GM12878 (cell line): ENCODE results near the gene SLC25A36. TPM values are rescaled to one million over a fixed set of nuclear protein-coding genes. Genes with fewer than 3 reads are reported as not detected.

Source experiments
- ATAC-seq: fragments of 200-7000 bp; cut with Tn5 transposase; 3 replicates; pipeline ENCODE4 v1.9.1; 2020; ENCODE audit warnings: mild to moderate bottlenecking, moderate library complexity
- BruUV-seq: library from RNA; stranded (reverse); fragments of 400-500 nt; replicated peaks from 2 replicates; lab custom pipeline; 2021; lab: Mats Ljungman, UMichigan
- CTCF ChIA-PET: fragments of 300-600 bp; sonication (Branson Sonifier 250); formaldehyde crosslinking; extraction: SDS; loops from one replicate; lab custom pipeline; 2021; ENCODE audit warnings: inconsistent platforms; lab: Yijun Ruan, JAX
- POLR2A ChIA-PET: fragments of 350-600 bp; formaldehyde crosslinking; extraction: SDS; loops from one replicate; lab custom pipeline; 2021; ENCODE audit warnings: inconsistent platforms; lab: Charles Lee
- RAD21 ChIA-PET: fragments of 300-600 bp; sonication (Branson Sonifier 250); formaldehyde crosslinking; loops from one replicate; lab custom pipeline; 2023; ENCODE audit warnings: antibody characterized with exemption; ENCODE audit not compliant: unreplicated experiment; lab: Charles Lee
- SMC1A ChIA-PET: fragments of 300-600 bp; sonication (Branson Sonifier 250); formaldehyde crosslinking; loops from one replicate; lab custom pipeline; 2023; ENCODE audit not compliant: unreplicated experiment, uncharacterized antibody; lab: Charles Lee
- DNase-seq: peaks from one replicate; pipeline ENCODE4 v3.0.0-alpha.2; 2011; ENCODE audit warnings: low read depth, low spot score
- FAIRE-seq: peaks from 3 replicates; lab custom pipeline; 2011; peaks lifted over from hg19 to GRCh38; lab: Jason Lieb, UNC
- H2AFZ ChIP-seq: 2 replicates; pipeline ENCODE4 v1.6.0; 2011; ENCODE audit warnings: low read depth, low read length, control low read depth; ENCODE audit not compliant: control insufficient read depth
- H3K27ac ChIP-seq: 2 replicates; pipeline ENCODE4 v1.5.1; 2011; ENCODE audit warnings: control low read depth; ENCODE audit not compliant: control insufficient read depth, insufficient read depth
- H3K27me3 ChIP-seq, 2 experiments: replicated peaks in 1 of 2; 2 replicates each; pipeline versions ENCODE4 v1.6.0 to v1.6.1; 2011; ENCODE audit warnings: low read length in 1 of 2; ENCODE audit not compliant: control insufficient read depth in 2 of 2, insufficient read depth in 2 of 2
- H3K36me3 ChIP-seq, 2 experiments: 2 replicates each; pipeline ENCODE4 v1.5.1; 2011; ENCODE audit warnings: low read length in 1 of 2; ENCODE audit not compliant: control insufficient read depth in 2 of 2, insufficient read depth in 2 of 2
- H3K4me1 ChIP-seq: 2 replicates; pipeline ENCODE4 v1.6.1; 2011; ENCODE audit warnings: mild to moderate bottlenecking, low read length, moderate library complexity, mixed read lengths; ENCODE audit not compliant: control insufficient read depth, insufficient read depth
- H3K4me2 ChIP-seq: 2 replicates; pipeline ENCODE4 v1.6.0; 2011; ENCODE audit warnings: control low read depth; ENCODE audit not compliant: control insufficient read depth, insufficient read depth
- H3K4me3 ChIP-seq: fragments of 200-600 bp; sonication (generic); 2 replicates; pipeline ENCODE4 v1.5.1; 2016
- H3K79me2 ChIP-seq: 2 replicates; pipeline ENCODE4 v1.6.0; 2011; ENCODE audit warnings: low read length; ENCODE audit not compliant: control insufficient read depth, insufficient read depth
- H3K9ac ChIP-seq: 2 replicates; pipeline ENCODE4 v1.8.0; 2011; ENCODE audit warnings: low read length, control low read depth, mixed read lengths; ENCODE audit not compliant: control insufficient read depth, insufficient read depth
- H3K9me3 ChIP-seq: replicated peaks from 3 replicates; pipeline ENCODE4 v1.5.1; 2011; ENCODE audit warnings: mild to moderate bottlenecking, low read length; ENCODE audit not compliant: control insufficient read depth, insufficient read depth
- H4K20me1 ChIP-seq: 2 replicates; pipeline ENCODE4 v1.6.0; 2011; ENCODE audit not compliant: control insufficient read depth, insufficient read depth
- BCL11A ChIP-seq: IDR thresholded peaks from 2 replicates; pipeline ENCODE4 v1.6.1; 2011; ENCODE audit warnings: low read depth, low read length
- BHLHE40 ChIP-seq, 2 experiments: fragments of 450-650 bp in 1 of 2; IDR thresholded peaks; 2 replicates each; pipeline ENCODE4 v1.6.1; 2011 to 2017; ENCODE audit warnings: low read depth in 2 of 2, borderline replicate concordance in 1 of 2, improper control_type of control experiment in 1 of 2, low read length in 1 of 2, mild to moderate bottlenecking in 1 of 2
- EED ChIP-seq: sonication (generic); IDR thresholded peaks from 2 replicates; pipeline ENCODE4 v1.6.1; 2016; ENCODE audit warnings: antibody characterized with exemption, low read depth
- HDGF ChIP-seq: fragments of 450-650 bp; IDR thresholded peaks from 2 replicates; pipeline ENCODE4 v1.6.1; 2016; ENCODE audit warnings: antibody characterized with exemption
- IKZF2 ChIP-seq, 2 experiments: fragments of 450-650 bp; IDR thresholded peaks; 2 replicates each; pipeline ENCODE4 v1.6.1; 2017; ENCODE audit warnings: mild to moderate bottlenecking in 2 of 2, moderate library complexity in 2 of 2
- IRF4 ChIP-seq: IDR thresholded peaks from 2 replicates; pipeline ENCODE4 v1.6.1; 2011; ENCODE audit warnings: low read depth, low read length
- JUND ChIP-seq: IDR thresholded peaks from 2 replicates; pipeline ENCODE4 v1.6.1; 2012; ENCODE audit warnings: low read depth, mild to moderate bottlenecking, low read length, improper control_type of control experiment, moderate library complexity
- KLF5 ChIP-seq: fragments of 450-650 bp; IDR thresholded peaks from 2 replicates; pipeline ENCODE4 v1.6.1; 2014; ENCODE audit warnings: mild to moderate bottlenecking; ENCODE audit not compliant: partially characterized antibody
- MEF2A ChIP-seq: IDR thresholded peaks from 2 replicates; pipeline ENCODE4 v1.6.1; 2011; ENCODE audit warnings: low read depth, mild to moderate bottlenecking, low read length, moderate library complexity; ENCODE audit not compliant: insufficient read depth
- NFXL1 ChIP-seq: fragments of 450-650 bp; IDR thresholded peaks from 2 replicates; pipeline ENCODE4 v1.6.1; 2017; ENCODE audit warnings: antibody characterized with exemption, mild to moderate bottlenecking, borderline replicate concordance
- POLR2AphosphoS5 ChIP-seq: IDR thresholded peaks from 2 replicates; pipeline ENCODE4 v1.6.1; 2011; ENCODE audit warnings: mild to moderate bottlenecking, low read length, inconsistent platforms
- RAD51 ChIP-seq: fragments of 450-650 bp; IDR thresholded peaks from 2 replicates; pipeline ENCODE4 v1.6.1; 2016; ENCODE audit warnings: moderate library complexity, mild to moderate bottlenecking, inconsistent platforms
- RB1 ChIP-seq: fragments of 450-650 bp; formaldehyde crosslinking; IDR thresholded peaks from 2 replicates; pipeline ENCODE4 v1.6.1; 2017; ENCODE audit warnings: mild to moderate bottlenecking, borderline replicate concordance
- SREBF2 ChIP-seq: IDR thresholded peaks from 2 replicates; pipeline ENCODE4 v1.6.1; 2012; ENCODE audit warnings: mild to moderate bottlenecking, low read length
- SRF ChIP-seq, 2 experiments: IDR thresholded peaks; 2 replicates each; pipeline ENCODE4 v1.6.1; 2011; ENCODE audit warnings: low read depth in 2 of 2, low read length in 2 of 2, mild to moderate bottlenecking in 1 of 2, moderate library complexity in 1 of 2
- TBL1XR1 ChIP-seq: IDR thresholded peaks from 2 replicates; pipeline ENCODE4 v1.6.1; 2012; ENCODE audit warnings: low read depth, low read length, improper control_type of control experiment
- YBX1 ChIP-seq: fragments of 450-650 bp; IDR thresholded peaks from 2 replicates; pipeline ENCODE4 v1.6.1; 2016; ENCODE audit warnings: antibody characterized with exemption
- ZBED1 ChIP-seq: IDR thresholded peaks from 2 replicates; pipeline ENCODE4 v1.6.1; 2016; ENCODE audit warnings: borderline replicate concordance
- WGBS: methylation state at CpG from one replicate; pipeline ENCODE4 v1.1.6; 2016; ENCODE audit warnings: low lambda C conversion rate; ENCODE audit not compliant: insufficient replicate concordance, insufficient coverage; ENCODE audit errors: missing lambda C conversion rate; 5-methylcytosine and 5-hydroxymethylcytosine counted together
- in situ Hi-C: fragments of 300-500 bp; cut with MboI; formaldehyde crosslinking; loops from 9 replicates; pipeline ENCODE4 v1.14.3; 2018; ENCODE audit warnings: mixed read lengths
- intact Hi-C: fragments of 100-400 bp; cut with micrococcal nuclease; formaldehyde crosslinking; loops from one replicate; pipeline ENCODE4 v1.14.2; 2022; ENCODE audit not compliant: unreplicated experiment
- polyA plus RNA-seq, 11 experiments: library from polyadenylated mRNA; depleted of rRNA in 4 of 11; unstranded in 6 of 11; stranded (reverse) in 5 of 11; fragments of >200 nt; fragmentation: Nextera tagmentation in 4 of 11; fragmentation: Illumina TruSeq in 1 of 11; extraction: Ambion mirVana in 4 of 11; extraction: Trizol in 1 of 11; gene quantifications; 1 replicate in 1 of 11; 2 replicates in 10 of 11; pipeline versions ENCODE4 v1.2.1 to v1.2.3, GENCODE V29; 2011 to 2016; ENCODE audit warnings: inconsistent platforms in 2 of 11, missing spikeins in 2 of 11, low read depth in 1 of 11
- total RNA-seq, 4 experiments: library from RNA; depleted of rRNA in 3 of 4; stranded (reverse); fragments of >200 nt in 3 of 4; fragmentation: Illumina TruSeq in 1 of 4; extraction: Trizol in 1 of 4; gene quantifications; 2 replicates each; pipeline versions ENCODE4 v1.2.1 to v1.2.3, GENCODE V29; 2013 to 2021

The SLC25A36 gene
- total and polyA plus RNA-seq, 10 of the 15 experiments (the other 5 are each of a cell fraction or from before 2014, with no cell fraction given): 13.0 to 183 (median 47.7) TPM

GRCh38 chr3:140948460-140949249 is 7.0 kb downstream of the SLC25A36 start:
- POLR2A ChIA-PET: no interaction called here
- no peak for ATAC-seq

More at GRCh38 chr3:140948460-140949249, 7.0 kb downstream of the SLC25A36 start:
- Histone ChIP-seq H3K9ac (no peak overlapping the region), H2AFZ (no peak overlapping the region), H4K20me1 (no peaks in the 10 kb centered on the region), H3K9me3 (no peaks in the 10 kb centered on the region), H3K4me2 (no peak overlapping the region), H3K36me3 (0 out of 4 replicates have a peak, but pooled peaks cover 0 to 2% of the 10 kb centered on the region in 2 experiments), H3K27me3 (no peaks in the 10 kb centered on the region), H3K79me2 (peaks cover 90% of the 10 kb centered on the region), H3K4me1 (no peaks in the 10 kb centered on the region), H3K27ac (no peak overlapping the region), H3K4me3 (no peak overlapping the region)
- ChIA-PET CTCF (no interaction called here), RAD21 (no interaction called here), SMC1A (interaction anchor here (0.7 to 1.7 kb wide), 3 partner anchors 19 to 91 kb away, joined by 3 to 4 read pairs (median 4); no protein-coding TSS in a partner anchor)
- intact Hi-C loops (no loop called here), in situ Hi-C loops (no loop called here)
- WGBS: 100% methylated on average over 5 of the region's 5 CpGs
- FAIRE-seq (no peak), DNase-seq (no peak)
- no peak for TF ChIP-seq BHLHE40 (IDR thresholded peaks at IDR 0.05; ENCODE audit: borderline replicate concordance in 1 of 2, low read depth in 2 of 2, low read length in 1 of 2)
- TF ChIP-seq POLR2AphosphoS5: no peak
- TF ChIP-seq EED: no peak
- no peak for TF ChIP-seq BCL11A
- no peak for TF ChIP-seq TBL1XR1
- no peak for TF ChIP-seq RAD51
- TF ChIP-seq MEF2A: no peak
- no peak for TF ChIP-seq IKZF2 (IDR thresholded peaks at IDR 0.05)
- TF ChIP-seq YBX1: no peak
- TF ChIP-seq KLF5: no peak
- TF ChIP-seq IRF4: no peak
- TF ChIP-seq NFXL1: no peak
- no peak for TF ChIP-seq RB1
- no peak for TF ChIP-seq ZBED1
- TF ChIP-seq SRF (IDR thresholded peaks at IDR 0.05; ENCODE audit: low read depth in 2 of 2, low read length in 2 of 2): no peak
- TF ChIP-seq SREBF2: no peak
- no peak for TF ChIP-seq HDGF
- no peak for TF ChIP-seq JUND
- no TSS peak for BruUV-seq
